DND-41 (cell line): ENCODE data around the gene SMAD7.

Source experiments
- ATAC-seq: fragments of 200-7000 bp; cut with Tn5 transposase; 3 replicates; pipeline ENCODE4 v1.9.1; 2021; ENCODE audit warnings: low read depth; ENCODE audit not compliant: insufficient read depth
- DNase-seq: peaks from one replicate; pipeline ENCODE4 v3.0.0-alpha.2; 2020
- H2AFZ ChIP-seq: 2 replicates; pipeline ENCODE4 v1.6.0; 2012; ENCODE audit warnings: low read depth, low read length
- H3K27ac ChIP-seq: 2 replicates; pipeline ENCODE4 v1.5.1; 2012; ENCODE audit warnings: low read length, inconsistent platforms
- H3K27me3 ChIP-seq: fragments of 200-600 bp; sonication (generic); 2 replicates; pipeline ENCODE4 v1.6.0; 2012; ENCODE audit warnings: low read length, mild to moderate bottlenecking, inconsistent platforms; ENCODE audit not compliant: insufficient read depth, poor library complexity
- H3K36me3 ChIP-seq: 2 replicates; pipeline ENCODE4 v1.5.1; 2012; ENCODE audit warnings: low read length, inconsistent platforms; ENCODE audit not compliant: insufficient read depth
- H3K4me1 ChIP-seq: 2 replicates; pipeline ENCODE4 v1.5.1; 2012; ENCODE audit warnings: mild to moderate bottlenecking, low read length; ENCODE audit not compliant: insufficient read depth
- H3K4me2 ChIP-seq: 2 replicates; pipeline ENCODE4 v1.6.0; 2012; ENCODE audit warnings: mild to moderate bottlenecking, moderate library complexity, low read length, inconsistent platforms; ENCODE audit not compliant: insufficient read depth
- H3K4me3 ChIP-seq, 2 experiments: fragments of 200-600 bp in 1 of 2; shearing (Covaris generic) in 1 of 2; 2 replicates each; pipeline ENCODE4 v1.5.1; 2012 to 2016; ENCODE audit warnings: inconsistent platforms in 2 of 2, low read length in 2 of 2, mild to moderate bottlenecking in 2 of 2, low read depth in 1 of 2, moderate library complexity in 1 of 2
- H3K79me2 ChIP-seq: 2 replicates; pipeline ENCODE4 v1.6.0; 2012; ENCODE audit warnings: low read length, inconsistent platforms; ENCODE audit not compliant: insufficient read depth
- H3K9ac ChIP-seq: 2 replicates; pipeline ENCODE4 v1.6.0; 2012; ENCODE audit warnings: low read depth, mild to moderate bottlenecking, inconsistent platforms, low read length, moderate library complexity
- H3K9me3 ChIP-seq: 2 replicates; pipeline ENCODE4 v1.5.1; 2012; ENCODE audit warnings: low read length, moderate library complexity, mild to moderate bottlenecking, inconsistent platforms; ENCODE audit not compliant: insufficient read depth, severe bottlenecking
- H4K20me1 ChIP-seq: 2 replicates; pipeline ENCODE4 v1.6.0; 2012; ENCODE audit warnings: low read length; ENCODE audit not compliant: insufficient read depth
- EZH2 ChIP-seq: IDR thresholded peaks from 3 replicates; pipeline ENCODE4 v1.6.1; 2012; ENCODE audit warnings: borderline replicate concordance, low read depth, mild to moderate bottlenecking, moderate library complexity, low read length, inconsistent platforms; ENCODE audit not compliant: severe bottlenecking
- TF ChIP-seq, protein P1 (sequence below): IDR thresholded peaks from 2 replicates; pipeline ENCODE4 v1.5.1; 2012; ENCODE audit warnings: borderline replicate concordance, low read length, moderate library complexity, mild to moderate bottlenecking; ENCODE audit not compliant: poor library complexity, severe bottlenecking; ENCODE audit errors: extremely low read depth

The SMAD7 gene

DNA sequence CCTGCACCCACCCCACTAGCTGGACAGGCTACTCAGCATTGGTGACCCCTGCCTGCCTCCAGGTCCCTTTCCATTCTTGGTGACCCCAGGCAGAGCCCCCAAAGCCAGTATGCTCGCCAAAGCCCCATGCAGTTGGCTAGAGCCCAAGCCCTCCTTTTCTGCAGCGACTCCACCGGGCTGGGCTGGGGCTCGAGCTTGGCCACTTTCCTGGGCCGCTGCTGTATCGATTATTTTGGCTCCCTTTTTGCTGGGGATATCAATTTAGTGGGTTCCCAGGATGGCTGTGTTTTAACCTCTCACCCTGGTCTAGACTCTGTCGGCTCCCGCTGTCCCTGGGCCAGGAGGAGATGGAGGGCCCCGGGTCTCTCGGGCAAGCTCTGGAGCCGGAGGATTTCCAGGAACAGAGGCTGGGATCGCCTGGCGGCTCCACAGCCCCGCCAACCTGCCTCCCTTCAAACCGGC is 76.0 kb downstream of the SMAD7 start:
- Histone ChIP-seq H3K79me2 (no peaks in the 10 kb centered on the region), H3K9me3 (no peaks in the 10 kb centered on the region), H3K4me3 (no peak overlapping the region), H3K27me3 (no peaks in the 10 kb centered on the region), H3K4me1 (no peaks in the 10 kb centered on the region), H3K27ac (no peak overlapping the region), H3K4me2 (no peak overlapping the region), H3K36me3 (no peaks in the 10 kb centered on the region), H3K9ac (no peak overlapping the region), H2AFZ (no peak overlapping the region), H4K20me1 (no peaks in the 10 kb centered on the region)
- TF ChIP-seq EZH2, result no peak
- TF ChIP-seq, protein P1, sequence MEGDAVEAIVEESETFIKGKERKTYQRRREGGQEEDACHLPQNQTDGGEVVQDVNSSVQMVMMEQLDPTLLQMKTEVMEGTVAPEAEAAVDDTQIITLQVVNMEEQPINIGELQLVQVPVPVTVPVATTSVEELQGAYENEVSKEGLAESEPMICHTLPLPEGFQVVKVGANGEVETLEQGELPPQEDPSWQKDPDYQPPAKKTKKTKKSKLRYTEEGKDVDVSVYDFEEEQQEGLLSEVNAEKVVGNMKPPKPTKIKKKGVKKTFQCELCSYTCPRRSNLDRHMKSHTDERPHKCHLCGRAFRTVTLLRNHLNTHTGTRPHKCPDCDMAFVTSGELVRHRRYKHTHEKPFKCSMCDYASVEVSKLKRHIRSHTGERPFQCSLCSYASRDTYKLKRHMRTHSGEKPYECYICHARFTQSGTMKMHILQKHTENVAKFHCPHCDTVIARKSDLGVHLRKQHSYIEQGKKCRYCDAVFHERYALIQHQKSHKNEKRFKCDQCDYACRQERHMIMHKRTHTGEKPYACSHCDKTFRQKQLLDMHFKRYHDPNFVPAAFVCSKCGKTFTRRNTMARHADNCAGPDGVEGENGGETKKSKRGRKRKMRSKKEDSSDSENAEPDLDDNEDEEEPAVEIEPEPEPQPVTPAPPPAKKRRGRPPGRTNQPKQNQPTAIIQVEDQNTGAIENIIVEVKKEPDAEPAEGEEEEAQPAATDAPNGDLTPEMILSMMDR, result no peak
- DNase-seq (no peak), ATAC-seq (no peak)

DNA sequence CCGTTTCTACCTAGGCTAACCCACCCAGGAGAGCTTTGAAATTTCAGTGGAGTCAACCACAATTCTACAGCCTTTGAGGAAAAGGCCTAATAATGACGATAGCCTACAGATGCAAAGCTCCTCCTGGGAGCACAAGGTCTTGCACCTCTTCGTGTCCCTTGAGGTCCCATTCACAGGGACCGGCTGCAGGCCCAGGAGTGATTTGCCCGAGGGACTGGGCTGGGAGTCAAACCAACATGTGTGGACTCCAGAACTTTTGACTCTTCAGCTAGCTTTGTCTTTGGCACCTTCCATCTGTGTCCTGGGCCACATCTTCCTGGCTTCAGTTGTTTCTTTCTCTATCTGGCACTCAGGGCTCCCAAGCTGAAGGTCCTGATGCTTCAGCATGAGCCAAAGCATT is 76.5 kb downstream of the SMAD7 start:
- no peak for ATAC-seq
- H3K9ac ChIP-seq, result no peak overlapping the region
- H3K36me3 ChIP-seq, result no peaks in the 10 kb centered on the region
- H2AFZ ChIP-seq, result no peak overlapping the region
- DNase-seq, result no peak
- no peaks in the 10 kb centered on the region for H3K4me1 ChIP-seq
- H3K79me2 ChIP-seq, result no peaks in the 10 kb centered on the region
- H3K27me3 ChIP-seq, result no peaks in the 10 kb centered on the region
- H3K4me3 ChIP-seq, result no peak overlapping the region
- no peaks in the 10 kb centered on the region for H3K9me3 ChIP-seq
- H3K27ac ChIP-seq, result no peak overlapping the region
- no peaks in the 10 kb centered on the region for H4K20me1 ChIP-seq
- no peak overlapping the region for H3K4me2 ChIP-seq
- TF ChIP-seq, protein P1, result no peak
- no peak for TF ChIP-seq EZH2

DNA sequence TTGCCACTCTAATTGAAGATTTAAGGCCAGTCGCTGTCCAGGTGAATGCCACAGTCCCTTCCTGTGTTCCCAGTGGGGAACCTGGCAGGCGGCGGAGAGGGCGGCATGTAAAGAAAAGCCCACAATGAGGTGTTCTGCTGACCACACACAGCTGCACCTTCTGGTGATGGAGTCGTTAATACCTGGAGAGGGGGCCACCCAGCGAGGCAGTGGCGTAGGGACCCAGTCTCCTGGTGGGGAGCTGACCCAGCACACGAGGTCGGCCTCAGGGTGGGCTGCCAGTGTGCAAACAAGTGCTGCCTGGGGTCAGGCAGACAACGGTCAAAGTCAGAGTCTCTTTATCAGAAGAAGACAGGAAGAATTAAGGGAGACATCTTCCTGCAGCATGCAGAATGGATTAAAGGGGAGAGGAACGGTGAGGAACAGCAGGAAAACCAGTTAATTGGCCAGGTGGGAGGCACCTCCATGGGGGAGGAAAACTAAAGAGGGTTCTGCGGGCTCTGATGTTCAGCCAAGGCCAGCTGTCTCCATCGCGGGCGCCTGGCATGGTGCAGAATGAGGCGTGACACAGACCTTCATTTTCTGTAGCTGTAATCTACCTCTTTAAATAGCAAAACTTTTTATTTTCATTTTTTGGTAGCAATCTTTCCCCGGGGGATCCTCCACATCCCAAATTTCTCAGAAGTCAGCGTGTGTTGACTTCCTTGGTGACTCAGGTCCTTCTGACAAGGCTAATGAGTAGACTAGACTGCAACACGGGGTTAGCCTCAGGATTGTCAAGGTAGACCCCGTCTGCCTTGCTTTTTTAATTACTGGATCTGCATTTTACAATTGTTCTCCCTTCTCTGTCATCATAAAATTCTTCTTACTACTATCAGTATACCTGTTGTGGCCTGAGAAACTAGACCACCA is 78.3 kb downstream of the SMAD7 start:
- H3K27ac ChIP-seq, result no peak overlapping the region
- no peaks in the 10 kb centered on the region for H4K20me1 ChIP-seq
- no peaks in the 10 kb centered on the region for H3K4me1 ChIP-seq
- DNase-seq (no peak), ATAC-seq (no peak)
- H3K4me2 ChIP-seq, result no peak overlapping the region
- no peak overlapping the region for H2AFZ ChIP-seq
- H3K9ac ChIP-seq, result no peak overlapping the region
- TF ChIP-seq, protein P1, result no peak
- TF ChIP-seq EZH2, result no peak
- H3K27me3 ChIP-seq, result no peaks in the 10 kb centered on the region
- no peaks in the 10 kb centered on the region for H3K36me3 ChIP-seq
- H3K79me2 ChIP-seq, result no peaks in the 10 kb centered on the region
- H3K4me3 ChIP-seq, result no peak overlapping the region
- H3K9me3 ChIP-seq, result no peaks in the 10 kb centered on the region
